Omental fat pad (tissue), 4 donors: ENCODE data around the gene ZMAT5. TPM values are rescaled to one million over a fixed set of nuclear protein-coding genes. Genes with fewer than 3 reads are reported as not detected.

ENCODE experiments used
- ATAC-seq: fragments of 150-250 bp; one replicate; pipeline ENCODE4 v1.9.1; 2016; ENCODE audit warnings: mild to moderate bottlenecking, moderate library complexity; ENCODE audit not compliant: low FRiP score
- DNase-seq: peaks from one replicate; pipeline ENCODE4 v3.0.0-alpha.2; 2019; ENCODE audit warnings: low spot score
- CTCF ChIP-seq, 3 donors: fragments of 450-650 bp; IDR thresholded peaks; one replicate each; pipeline ENCODE4 v1.5.1; 2016 to 2017; ENCODE audit warnings: antibody characterized with exemption in 3 of 3, mild to moderate bottlenecking in 3 of 3, moderate library complexity in 2 of 3
- total RNA-seq, 4 donors: library from RNA; depleted of rRNA; stranded (reverse); fragments of >200 nt; gene quantifications; one replicate each; pipeline ENCODE4 v1.1.0, GENCODE V29; 2016

The ZMAT5 gene
- total RNA-seq, 4 donors from 2014 or later, result 8.3 to 23.0 (median 16.9) TPM

DNA sequence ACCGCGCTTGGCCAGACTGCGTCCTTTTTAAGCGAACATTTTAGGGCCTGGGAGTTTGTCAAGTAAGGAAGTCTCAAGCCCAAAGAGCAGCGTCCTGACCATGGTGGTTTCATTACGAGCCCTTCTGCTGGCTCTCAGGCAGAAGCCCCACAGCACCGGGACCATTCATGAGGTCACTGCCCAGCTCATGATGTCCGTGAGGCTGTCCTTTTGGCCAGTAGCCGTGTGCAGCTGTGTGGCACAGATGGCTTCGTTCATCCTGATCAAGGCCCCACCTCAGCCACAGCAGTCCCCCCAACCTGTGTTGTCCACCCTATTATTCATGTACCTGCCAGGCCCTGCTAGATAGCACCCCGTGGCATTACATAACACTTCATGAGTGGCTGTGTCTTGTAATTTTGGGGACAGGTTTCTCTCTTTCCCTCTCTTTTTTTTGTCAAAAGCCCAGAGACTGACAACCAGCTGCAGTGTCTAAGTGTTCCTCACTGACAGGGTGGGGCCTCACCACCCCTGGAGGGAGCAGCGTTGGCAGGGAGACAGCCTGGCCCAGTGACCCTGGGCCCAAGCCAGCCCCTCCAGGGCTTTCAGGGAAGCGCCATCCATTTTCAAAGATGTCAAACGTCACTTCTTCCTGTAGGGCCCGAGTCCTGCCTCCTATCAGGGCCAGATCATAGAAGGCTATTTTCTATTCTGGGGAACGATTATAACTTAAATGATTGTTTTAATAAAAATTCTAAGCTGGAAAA, 68.8 kb downstream of the ZMAT5 start:
- no peak for TF ChIP-seq CTCF (IDR thresholded peaks at IDR 0.05)
- DNase-seq, result no peak

DNA sequence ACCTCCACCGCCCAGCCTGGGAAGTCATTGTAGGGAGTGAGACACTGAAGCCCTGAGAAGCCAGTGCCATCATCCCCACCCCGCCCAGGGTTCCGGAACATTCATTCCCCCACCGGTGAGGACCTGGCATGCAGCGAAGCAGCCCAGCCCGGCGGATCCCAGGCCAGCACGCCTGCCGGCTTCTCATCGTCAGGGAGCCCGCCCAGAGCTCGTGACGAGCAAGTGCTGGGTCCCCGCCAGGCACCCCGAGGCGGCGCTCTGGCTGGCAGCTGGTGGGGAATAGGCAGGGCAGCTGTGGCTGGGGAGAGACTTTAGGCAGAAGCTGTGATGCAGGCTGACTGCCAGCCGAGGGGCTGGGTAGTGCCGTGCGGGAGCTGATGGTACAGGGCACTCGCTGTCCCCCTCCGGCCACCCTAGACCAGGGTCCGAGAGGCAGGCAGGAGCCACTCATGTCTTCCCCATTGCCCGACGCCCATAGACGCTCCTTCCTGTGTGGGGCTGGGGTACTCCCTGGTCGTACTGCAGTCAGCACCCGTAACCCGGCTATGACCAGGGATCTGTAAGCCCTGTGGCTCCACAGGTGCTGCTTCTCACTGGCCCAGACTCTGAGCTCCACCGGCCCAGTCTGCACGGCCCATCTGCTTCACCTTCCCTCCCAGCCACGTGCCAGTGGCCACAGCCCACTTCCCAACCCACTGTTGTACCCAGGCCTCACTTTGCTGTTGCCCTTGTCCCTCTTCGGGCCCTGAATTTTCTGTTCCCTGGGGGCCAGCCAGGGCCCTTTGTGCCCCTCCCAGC, 71.5 kb downstream of the ZMAT5 start:
- no peak for ATAC-seq
- no peak for TF ChIP-seq CTCF (IDR thresholded peaks at IDR 0.05)
- no peak for DNase-seq

More for the DNA sequence above, 68.8 kb downstream of the ZMAT5 start:
- ATAC-seq, result no peak

GRCh38 chr22:29693671-29694070, 73.1 kb downstream of the ZMAT5 start:
- DNase-seq (no peak), ATAC-seq (peak; percentile 80)
- no peak for TF ChIP-seq CTCF (IDR thresholded peaks at IDR 0.05)

- TF ChIP-seq CTCF (IDR thresholded peaks at IDR 0.05), result no peak
- DNase-seq, result no peak
- peak; percentile 45 for ATAC-seq
These were observed 73.6 kb downstream of the ZMAT5 start for GRCh38 chr22:29693161-29693560.

DNA sequence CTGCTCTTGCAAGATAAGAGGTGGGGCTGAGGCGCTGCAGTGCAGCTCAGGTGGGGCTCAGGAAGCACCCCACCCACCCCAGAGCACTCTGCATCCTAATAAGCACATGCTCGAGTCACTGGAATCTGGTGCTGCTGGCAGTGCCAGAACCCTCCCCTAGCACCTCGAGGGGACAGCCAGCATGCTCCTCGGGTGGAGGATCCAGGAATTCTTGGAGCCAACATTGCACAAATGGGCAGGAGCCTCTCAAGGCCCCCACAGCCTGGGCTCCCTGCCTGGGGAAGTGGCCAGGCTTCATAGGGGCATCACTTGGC, 74.5 kb downstream of the ZMAT5 start:
- no peak for TF ChIP-seq CTCF (IDR thresholded peaks at IDR 0.05)
- DNase-seq, result no peak
- ATAC-seq, result no peak

- DNase-seq (no peak), ATAC-seq (no peak)
- TF ChIP-seq CTCF (IDR thresholded peaks at IDR 0.05), result no peak
These were observed 75.0 kb downstream of the ZMAT5 start for GRCh38 chr22:29691636-29692326.
